Lower leg skin (tissue), 4 donors: ENCODE results near the gene KIF5C. TPM values are rescaled to one million over a fixed set of nuclear protein-coding genes. Genes with fewer than 3 reads are reported as not detected.

Experiments
- DNase-seq, 2 donors: peaks; one replicate each; pipeline ENCODE4 v3.0.0-alpha.2; 2019; ENCODE audit warnings: low spot score in 2 of 2
- H3K4me3 ChIP-seq: fragments of 200-600 bp; sonication (generic); 2 replicates; pipeline ENCODE4 v1.5.1; 2017; ENCODE audit warnings: mild to moderate bottlenecking, low read depth; ENCODE audit not compliant: poor library complexity, severe bottlenecking
- POLR2A ChIP-seq, 2 donors: fragments of 450-650 bp; IDR thresholded peaks; one replicate each; pipeline ENCODE4 v1.6.1; 2016 to 2017; ENCODE audit warnings: antibody characterized with exemption in 2 of 2, mild to moderate bottlenecking in 1 of 2, moderate library complexity in 1 of 2
- WGBS, 2 donors: methylation state at CpG; one replicate each; pipeline ENCODE4 v1.1.5; 2018; 5-methylcytosine and 5-hydroxymethylcytosine counted together
- intact Hi-C: fragments of 100-400 bp; cut with DNase I; formaldehyde crosslinking; loops from one replicate; pipeline ENCODE4 v1.15.0; 2023; ENCODE audit warnings: low total_unique reads
- total RNA-seq, 4 donors: library from RNA; depleted of rRNA; stranded (reverse); fragments of >200 nt; gene quantifications; one replicate each; pipeline ENCODE4 v1.1.0, GENCODE V29; 2016
- TF ChIP-seq, protein P1 (sequence below), 3 donors: fragments of 450-650 bp; IDR thresholded peaks; one replicate each; pipeline ENCODE4 v1.5.1; 2016; ENCODE audit warnings: antibody characterized with exemption in 3 of 3, mild to moderate bottlenecking in 3 of 3, moderate library complexity in 2 of 3

KIF5C gene
- total RNA-seq, 4 donors from 2014 or later: 0.99 to 1.9 (median 1.3) TPM

DNA sequence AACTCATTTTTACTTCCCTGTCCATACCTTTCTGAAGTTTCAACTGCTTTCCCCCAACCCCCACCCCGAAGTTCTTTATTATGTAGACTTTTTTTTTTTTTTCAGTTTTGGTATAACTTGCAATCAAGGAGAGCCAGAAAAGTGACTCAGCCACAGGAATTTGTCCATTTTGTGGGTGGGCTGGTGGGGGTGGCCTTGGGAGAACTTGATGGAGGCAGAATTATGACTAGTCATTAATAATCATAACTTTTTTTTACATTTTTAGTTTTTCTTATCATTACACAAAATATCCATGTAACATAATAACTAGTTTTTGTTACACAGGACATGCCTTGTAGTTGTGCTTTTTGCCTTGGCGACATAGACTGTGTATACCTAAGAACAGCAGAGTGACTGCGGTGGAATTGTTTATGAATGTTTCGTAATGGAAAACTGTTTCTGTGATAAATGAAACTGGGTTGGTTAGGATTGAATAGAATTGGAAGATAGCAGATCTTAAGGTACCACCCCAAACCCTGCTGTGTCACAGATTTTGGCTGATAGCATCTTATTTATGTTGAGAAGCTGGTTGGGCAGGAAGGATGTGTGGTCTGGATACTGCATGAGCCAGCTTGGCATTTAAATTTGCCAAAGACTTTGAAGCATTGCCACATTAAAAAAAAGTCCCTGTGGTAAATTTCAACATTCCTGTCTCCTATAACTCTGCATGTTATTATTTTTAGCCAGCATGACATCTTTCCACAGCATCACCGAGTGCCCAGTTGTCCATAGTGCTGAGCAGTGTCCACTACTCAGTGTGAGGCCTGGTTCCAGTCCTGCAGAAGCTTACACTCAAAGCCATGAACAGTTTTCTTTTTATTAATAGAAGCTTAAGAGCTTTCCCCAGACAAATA lies 194.2 kb downstream of the KIF5C start:
- DNase-seq: peak in 1 of 2 donors; percentile 53
- TF ChIP-seq POLR2A (IDR thresholded peaks at IDR 0.05): no peak
- TF ChIP-seq, protein P1, sequence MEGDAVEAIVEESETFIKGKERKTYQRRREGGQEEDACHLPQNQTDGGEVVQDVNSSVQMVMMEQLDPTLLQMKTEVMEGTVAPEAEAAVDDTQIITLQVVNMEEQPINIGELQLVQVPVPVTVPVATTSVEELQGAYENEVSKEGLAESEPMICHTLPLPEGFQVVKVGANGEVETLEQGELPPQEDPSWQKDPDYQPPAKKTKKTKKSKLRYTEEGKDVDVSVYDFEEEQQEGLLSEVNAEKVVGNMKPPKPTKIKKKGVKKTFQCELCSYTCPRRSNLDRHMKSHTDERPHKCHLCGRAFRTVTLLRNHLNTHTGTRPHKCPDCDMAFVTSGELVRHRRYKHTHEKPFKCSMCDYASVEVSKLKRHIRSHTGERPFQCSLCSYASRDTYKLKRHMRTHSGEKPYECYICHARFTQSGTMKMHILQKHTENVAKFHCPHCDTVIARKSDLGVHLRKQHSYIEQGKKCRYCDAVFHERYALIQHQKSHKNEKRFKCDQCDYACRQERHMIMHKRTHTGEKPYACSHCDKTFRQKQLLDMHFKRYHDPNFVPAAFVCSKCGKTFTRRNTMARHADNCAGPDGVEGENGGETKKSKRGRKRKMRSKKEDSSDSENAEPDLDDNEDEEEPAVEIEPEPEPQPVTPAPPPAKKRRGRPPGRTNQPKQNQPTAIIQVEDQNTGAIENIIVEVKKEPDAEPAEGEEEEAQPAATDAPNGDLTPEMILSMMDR (IDR thresholded peaks at IDR 0.05): no peak
- 30 to 46% methylated on average over 5 of the region's 5 CpGs for WGBS, 2 donors
- intact Hi-C loops: no loop called here
- H3K4me3 ChIP-seq: no peak overlapping the region

DNA sequence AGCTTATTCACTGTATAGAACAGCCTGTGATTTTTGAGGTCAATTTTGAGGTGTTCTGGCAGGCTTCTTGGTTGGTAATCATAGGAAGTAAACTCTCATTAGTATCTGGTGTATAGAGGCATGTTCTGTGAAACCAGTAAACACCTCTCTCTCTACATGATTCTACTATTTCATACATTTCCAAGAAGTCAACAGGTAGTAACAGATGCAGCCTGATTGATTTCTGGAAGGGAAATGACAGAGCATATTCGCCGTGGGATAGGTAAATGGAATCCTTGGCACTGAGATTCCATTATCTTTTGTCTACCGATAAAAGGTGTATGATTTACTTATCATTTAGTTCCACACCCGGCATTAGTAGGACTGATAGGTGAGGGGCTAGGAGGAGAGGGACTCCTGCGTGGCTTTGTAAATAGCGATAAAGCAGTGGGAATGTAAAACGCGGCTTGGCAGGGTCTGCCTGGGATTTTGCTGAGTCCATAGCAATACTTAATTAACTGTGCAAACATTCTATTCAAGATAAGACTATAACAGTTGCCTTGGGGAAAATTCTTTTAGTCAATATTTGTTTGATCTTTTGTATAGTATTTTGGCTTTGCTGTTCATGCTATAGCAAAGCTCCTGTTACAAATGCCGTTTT lies 195.8 kb downstream of the KIF5C start:
- no peak for DNase-seq
- no peak overlapping the region for H3K4me3 ChIP-seq
- intact Hi-C loops: no loop called here
- 42 to 50% methylated on average over 9 of the region's 9 CpGs for WGBS, 2 donors
- TF ChIP-seq POLR2A (IDR thresholded peaks at IDR 0.05): no peak
- TF ChIP-seq, protein P1 (IDR thresholded peaks at IDR 0.05): no peak

DNA sequence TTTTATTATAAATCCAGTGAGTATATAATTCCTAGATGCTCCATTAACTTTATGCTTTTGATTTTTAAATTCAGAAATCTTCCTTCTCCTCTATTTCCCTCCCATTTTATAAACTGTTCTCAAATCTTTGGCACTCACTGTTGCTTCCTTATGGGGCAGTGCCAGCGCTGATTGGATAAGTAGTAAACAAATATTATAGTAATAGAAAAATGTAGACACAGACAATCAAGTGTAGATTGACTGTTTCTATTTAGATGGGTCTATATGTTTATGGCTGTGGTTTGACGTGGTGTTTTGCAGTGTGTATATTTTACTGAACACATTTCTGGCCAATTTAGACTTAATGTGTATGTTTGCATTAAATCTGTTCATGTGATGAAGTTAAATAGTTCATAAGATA lies 200.1 kb downstream of the KIF5C start:
- DNase-seq: no peak
- WGBS, 2 donors: 67 to 71% methylated on average over 2 of the region's 2 CpGs
- intact Hi-C loops: no loop called here

DNA sequence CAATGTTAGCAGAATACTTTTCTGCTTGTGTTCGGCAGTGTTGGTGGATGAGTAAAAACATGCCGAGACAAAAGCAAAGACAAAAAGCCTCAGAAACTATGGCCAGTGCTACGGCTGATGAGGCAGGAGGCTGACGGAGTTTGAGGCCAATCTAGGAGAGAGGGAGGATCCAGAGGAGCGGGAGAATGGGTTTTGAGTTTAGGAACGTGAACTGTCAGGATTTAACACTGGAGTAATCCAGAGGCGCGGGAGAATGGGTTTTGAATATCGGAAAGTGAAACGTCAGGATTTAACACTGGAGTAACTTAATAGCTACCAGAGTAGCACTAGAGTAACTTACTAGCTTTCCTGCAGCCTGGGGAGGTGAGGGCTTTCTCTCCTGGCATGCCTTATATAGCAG lies 200.8 kb downstream of the KIF5C start:
- intact Hi-C loops: no loop called here
- WGBS, 2 donors: 59 to 63% methylated on average over 10 of the region's 10 CpGs
- no peak for DNase-seq
- TF ChIP-seq, protein P1 (IDR thresholded peaks at IDR 0.05): no peak
- TF ChIP-seq POLR2A (IDR thresholded peaks at IDR 0.05): no peak
- no peak overlapping the region for H3K4me3 ChIP-seq

More for the DNA sequence above, 200.1 kb downstream of the KIF5C start:
- TF ChIP-seq, protein P1 (IDR thresholded peaks at IDR 0.05): no peak
- no peak for TF ChIP-seq POLR2A (IDR thresholded peaks at IDR 0.05)
- H3K4me3 ChIP-seq: no peak overlapping the region

Other genes with a start within 250 kb of the KIF5C start
- 10 to 100 TPM; 15.4 to 25.3 (median 24.0) TPM for gene EPC2, start 230.5 kb upstream of the KIF5C start, total RNA-seq
- gene LYPD6B, start 163.5 kb downstream of the KIF5C start, total RNA-seq: 10 to 100 TPM; 70.2 to 96.6 (median 74.2) TPM